Medulla oblongata (tissue), 1 donor: ENCODE data around the gene ATG4B.
"Not testable (repeated sequence)": the region's sequence is repeated elsewhere in the genome, so short reads cannot be mapped to it uniquely, and the experiment has no call there.

Experiments
- DNase-seq: peaks from one replicate; pipeline ENCODE4 v3.0.0-alpha.2; 2015; ENCODE audit errors: extremely low spot score

The ATG4B gene

GRCh38 chr2:241637018-241637794 lies at the start of gene ATG4B, which contains the start of gene THAP4:
Gene ATG4B (plus strand): TSS chr2:241637693. CDS start chr2:241637715, 22 bp downstream.
Gene THAP4 (minus strand): TSS chr2:241637158. CDS start chr2:241637017, 141 bp downstream.
- DNase-seq, result peak; percentile 88

- not testable (repeated sequence) for DNase-seq
These were observed 47.6 kb upstream of the ATG4B start for GRCh38 chr2:241589863-241590262.

- DNase-seq, result not testable (repeated sequence)
These were observed 46.7 kb upstream of the ATG4B start for GRCh38 chr2:241590496-241591455.

GRCh38 chr2:241592126-241592845 lies 45.2 kb upstream of the ATG4B start:
- DNase-seq, result no peak

- DNase-seq, result no peak
These were observed 44.2 kb upstream of the ATG4B start for GRCh38 chr2:241593271-241593670.

GRCh38 chr2:241595600-241596140 lies 41.8 kb upstream of the ATG4B start:
- no peak for DNase-seq

GRCh38 chr2:241597561-241597960 lies 39.9 kb upstream of the ATG4B start:
- DNase-seq, result no peak

GRCh38 chr2:241598061-241598460 lies 39.4 kb upstream of the ATG4B start:
- DNase-seq, result no peak

- DNase-seq, result no peak
These were observed 39.0 kb upstream of the ATG4B start for GRCh38 chr2:241598487-241598886.

GRCh38 chr2:241599615-241600014 lies 37.9 kb upstream of the ATG4B start:
- DNase-seq, result no peak

GRCh38 chr2:241601841-241602240 lies 35.7 kb upstream of the ATG4B start:
- no peak for DNase-seq

GRCh38 chr2:241602720-241603119 lies 34.8 kb upstream of the ATG4B start:
- DNase-seq, result no peak

GRCh38 chr2:241603686-241604085 lies 33.8 kb upstream of the ATG4B start:
- DNase-seq, result no peak

GRCh38 chr2:241606186-241606585 lies 31.3 kb upstream of the ATG4B start:
- DNase-seq, result no peak

- no peak for DNase-seq
These were observed 30.2 kb upstream of the ATG4B start for GRCh38 chr2:241607162-241607885.

GRCh38 chr2:241608881-241609280 lies 28.6 kb upstream of the ATG4B start:
- DNase-seq, result no peak

- peak; percentile 71 for DNase-seq
These were observed 27.4 kb upstream of the ATG4B start for GRCh38 chr2:241609859-241610793.

- DNase-seq, result no peak
These were observed 26.4 kb upstream of the ATG4B start for GRCh38 chr2:241611062-241611461.

GRCh38 chr2:241612156-241613016 lies 25.1 kb upstream of the ATG4B start:
- DNase-seq, result no peak
